Thyroid gland (tissue), 4 donors: Measurements from ENCODE around the gene STRBP.

ENCODE experiments used
- POLR2A ChIP-seq, 2 donors: fragments of 450-650 bp; IDR thresholded peaks; one replicate each; pipeline ENCODE4 v1.6.1; 2017; ENCODE audit warnings: antibody characterized with exemption in 2 of 2, mild to moderate bottlenecking in 2 of 2, moderate library complexity in 1 of 2
- TF ChIP-seq, protein P1 (sequence below), 6 experiments: fragments of 200-600 bp in 3 of 6; fragments of 450-650 bp in 3 of 6; sonication (generic) in 3 of 6; IDR thresholded peaks; one replicate each; pipeline ENCODE4 v1.5.1; 2016 to 2019; ENCODE audit warnings: antibody characterized with exemption in 6 of 6, mild to moderate bottlenecking in 2 of 6, inconsistent platforms in 1 of 6, moderate library complexity in 1 of 6

DNA sequence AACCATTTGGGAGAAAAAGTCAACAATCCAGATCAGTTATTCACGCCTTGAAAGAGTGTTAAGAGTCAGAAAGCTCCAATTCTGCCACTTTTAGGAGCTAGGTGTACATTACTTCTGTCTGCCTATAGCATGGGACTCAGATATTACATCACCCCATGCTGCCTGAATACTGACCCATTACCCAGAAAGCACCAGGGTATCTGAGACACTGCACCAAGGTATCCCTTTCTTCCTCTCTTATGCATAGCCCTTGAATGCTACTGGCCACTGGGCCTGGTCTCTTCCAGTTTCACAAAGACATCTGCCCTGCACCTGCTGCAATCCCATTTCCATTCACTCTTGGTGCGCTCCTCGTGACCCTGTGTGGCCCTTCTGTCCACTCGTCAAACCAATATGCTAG is 2.6 kb downstream of the STRBP start:
- TF ChIP-seq, protein P1, sequence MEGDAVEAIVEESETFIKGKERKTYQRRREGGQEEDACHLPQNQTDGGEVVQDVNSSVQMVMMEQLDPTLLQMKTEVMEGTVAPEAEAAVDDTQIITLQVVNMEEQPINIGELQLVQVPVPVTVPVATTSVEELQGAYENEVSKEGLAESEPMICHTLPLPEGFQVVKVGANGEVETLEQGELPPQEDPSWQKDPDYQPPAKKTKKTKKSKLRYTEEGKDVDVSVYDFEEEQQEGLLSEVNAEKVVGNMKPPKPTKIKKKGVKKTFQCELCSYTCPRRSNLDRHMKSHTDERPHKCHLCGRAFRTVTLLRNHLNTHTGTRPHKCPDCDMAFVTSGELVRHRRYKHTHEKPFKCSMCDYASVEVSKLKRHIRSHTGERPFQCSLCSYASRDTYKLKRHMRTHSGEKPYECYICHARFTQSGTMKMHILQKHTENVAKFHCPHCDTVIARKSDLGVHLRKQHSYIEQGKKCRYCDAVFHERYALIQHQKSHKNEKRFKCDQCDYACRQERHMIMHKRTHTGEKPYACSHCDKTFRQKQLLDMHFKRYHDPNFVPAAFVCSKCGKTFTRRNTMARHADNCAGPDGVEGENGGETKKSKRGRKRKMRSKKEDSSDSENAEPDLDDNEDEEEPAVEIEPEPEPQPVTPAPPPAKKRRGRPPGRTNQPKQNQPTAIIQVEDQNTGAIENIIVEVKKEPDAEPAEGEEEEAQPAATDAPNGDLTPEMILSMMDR (IDR thresholded peaks at IDR 0.05) = no peak
- no peak for TF ChIP-seq POLR2A (IDR thresholded peaks at IDR 0.05)
